PC-3 (cell line): ENCODE results near the gene COQ8A.

Source experiments
- CTCF ChIP-seq: fragments of 300-600 bp; sonication (generic); conservative IDR thresholded peaks from 2 replicates; pipeline ENCODE4 v1.5.1; 2017; ENCODE audit warnings: antibody characterized with exemption, low read depth, mild to moderate bottlenecking, low read length
- EZH2 ChIP-seq: fragments of 300-600 bp; sonication (generic); IDR thresholded peaks from one replicate; pipeline ENCODE4 v1.6.1; 2017; ENCODE audit warnings: antibody characterized with exemption, mild to moderate bottlenecking, low read length; ENCODE audit not compliant: unreplicated experiment

- TF ChIP-seq CTCF: no peak
- no peak for TF ChIP-seq EZH2
These were observed 18.2 kb downstream of the COQ8A start for GRCh38 chr1:226958300-226958699.
